ENCODE data around the gene ABLIM1. TPM values are rescaled to one million over a fixed set of nuclear protein-coding genes. Genes with fewer than 3 reads are reported as not detected.

The ABLIM1 gene
- total RNA-seq, 1 experiment from 2014 or later = 89.4 TPM

DNA sequence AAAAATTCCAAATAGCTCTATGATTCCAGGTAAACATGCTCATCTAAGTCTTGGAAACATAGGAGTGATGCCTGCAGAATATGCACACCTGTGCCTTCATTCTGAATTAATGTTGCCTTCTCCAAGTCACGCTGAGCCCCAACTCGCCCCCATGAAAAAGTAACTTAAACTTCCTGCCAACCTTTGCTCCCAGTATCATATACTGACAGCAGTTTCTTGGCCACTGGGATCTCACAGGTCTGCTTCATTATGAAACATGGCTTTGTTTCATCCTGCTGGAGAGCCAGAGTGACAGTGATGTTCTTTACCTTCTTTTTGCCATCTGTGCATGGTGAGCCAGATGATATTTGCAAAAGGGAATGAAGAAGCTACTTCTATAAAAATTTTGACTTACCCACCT is 34.9 kb downstream of the ABLIM1 start:
- no peak overlapping the region for H3K4me3 Mint-ChIP-seq (ENCODE audit: low read depth, unreplicated experiment)
- no TSS peak for BruUV-seq (replicated peaks)
- H3K27me3 Mint-ChIP-seq (ENCODE audit: unreplicated experiment) = no peaks in the 10 kb centered on the region
- TF ChIP-seq, protein P1, sequence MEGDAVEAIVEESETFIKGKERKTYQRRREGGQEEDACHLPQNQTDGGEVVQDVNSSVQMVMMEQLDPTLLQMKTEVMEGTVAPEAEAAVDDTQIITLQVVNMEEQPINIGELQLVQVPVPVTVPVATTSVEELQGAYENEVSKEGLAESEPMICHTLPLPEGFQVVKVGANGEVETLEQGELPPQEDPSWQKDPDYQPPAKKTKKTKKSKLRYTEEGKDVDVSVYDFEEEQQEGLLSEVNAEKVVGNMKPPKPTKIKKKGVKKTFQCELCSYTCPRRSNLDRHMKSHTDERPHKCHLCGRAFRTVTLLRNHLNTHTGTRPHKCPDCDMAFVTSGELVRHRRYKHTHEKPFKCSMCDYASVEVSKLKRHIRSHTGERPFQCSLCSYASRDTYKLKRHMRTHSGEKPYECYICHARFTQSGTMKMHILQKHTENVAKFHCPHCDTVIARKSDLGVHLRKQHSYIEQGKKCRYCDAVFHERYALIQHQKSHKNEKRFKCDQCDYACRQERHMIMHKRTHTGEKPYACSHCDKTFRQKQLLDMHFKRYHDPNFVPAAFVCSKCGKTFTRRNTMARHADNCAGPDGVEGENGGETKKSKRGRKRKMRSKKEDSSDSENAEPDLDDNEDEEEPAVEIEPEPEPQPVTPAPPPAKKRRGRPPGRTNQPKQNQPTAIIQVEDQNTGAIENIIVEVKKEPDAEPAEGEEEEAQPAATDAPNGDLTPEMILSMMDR (IDR thresholded peaks at IDR 0.05; ENCODE audit: unreplicated experiment) = no peak
- peak overlapping the region; percentile 50 for H3K27ac Mint-ChIP-seq (ENCODE audit: unreplicated experiment)
- H3K4me1 Mint-ChIP-seq (ENCODE audit: low read depth, unreplicated experiment) = peaks cover 59% of the 10 kb centered on the region
- peaks cover 5% of the 10 kb centered on the region for H3K36me3 Mint-ChIP-seq (ENCODE audit: insufficient read depth, unreplicated experiment)
- CTCF ChIA-PET = interaction anchor here (0.6 to 1.7 kb wide), 2 partner anchors 10 to 464 kb away, joined by 5 to 6 read pairs; no protein-coding TSS in a partner anchor
- intact Hi-C loops (cut with micrococcal nuclease; ENCODE audit: unreplicated experiment) = no loop called here
- DNase-seq = no peak
- peaks cover 2% of the 10 kb centered on the region for H3K9me3 Mint-ChIP-seq (ENCODE audit: low read depth, unreplicated experiment)

DNA sequence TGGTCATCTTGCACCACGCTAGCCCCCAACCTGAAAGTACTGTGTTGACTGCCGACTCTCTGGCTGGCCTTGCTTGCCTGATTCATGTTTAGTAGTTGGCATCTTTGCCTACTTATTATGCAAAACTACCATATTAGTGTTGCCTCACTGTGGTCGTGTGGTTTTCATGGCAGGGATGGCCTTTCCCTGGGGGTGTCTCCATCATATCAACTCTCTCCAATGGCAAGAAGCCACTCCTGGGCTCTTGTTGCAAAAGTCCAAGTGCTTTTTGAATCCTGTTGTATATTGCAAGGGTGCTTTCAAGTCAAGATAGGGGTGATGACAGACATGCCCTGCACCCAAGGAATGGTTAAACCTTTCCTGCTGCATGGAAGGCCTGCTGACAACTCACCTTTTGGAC is 39.4 kb downstream of the ABLIM1 start:
- TF ChIP-seq, protein P1 (IDR thresholded peaks at IDR 0.05; ENCODE audit: unreplicated experiment) = no peak
- Mint-ChIP-seq H3K4me3 (ENCODE audit: low read depth, unreplicated experiment) (no peak overlapping the region), H3K36me3 (ENCODE audit: insufficient read depth, unreplicated experiment) (peaks cover 5% of the 10 kb centered on the region), H3K9me3 (ENCODE audit: low read depth, unreplicated experiment) (peaks cover 2% of the 10 kb centered on the region), H3K4me1 (ENCODE audit: low read depth, unreplicated experiment) (peaks cover 42% of the 10 kb centered on the region), H3K27me3 (ENCODE audit: unreplicated experiment) (no peaks in the 10 kb centered on the region), H3K27ac (ENCODE audit: unreplicated experiment) (no peak overlapping the region)
- intact Hi-C loops (cut with micrococcal nuclease; ENCODE audit: unreplicated experiment) = no loop called here
- BruUV-seq (replicated peaks) = no TSS peak
- CTCF ChIA-PET = interaction anchor here (0.7 kb wide), 1 partner anchor 870 kb away, joined by 6 read pairs; no protein-coding TSS in a partner anchor
- DNase-seq = no peak

DNA sequence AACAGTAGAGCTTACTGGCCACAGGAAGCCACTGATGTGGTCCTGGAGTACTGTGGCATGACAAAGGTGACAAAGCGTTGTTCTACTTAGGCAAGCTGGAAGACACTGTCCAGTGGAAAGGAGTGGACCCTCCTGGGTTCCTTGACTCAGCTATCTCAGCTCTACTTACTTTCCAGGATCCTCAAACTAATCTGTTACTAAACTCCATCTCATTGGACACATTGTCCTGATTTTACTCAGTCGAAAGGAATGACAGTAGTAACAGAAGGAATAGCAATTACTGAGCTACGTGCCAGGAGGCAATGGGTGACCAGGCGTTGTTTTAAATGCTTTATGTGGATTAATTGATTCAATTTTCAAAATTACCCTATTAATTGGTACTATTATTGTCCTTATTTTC is 41.6 kb downstream of the ABLIM1 start:
- CTCF ChIA-PET = interaction anchor here (0.6 kb wide), 2 partner anchors 43 to 758 kb away, joined by 3 read pairs; no protein-coding TSS in a partner anchor
- DNase-seq = no peak
- peaks cover under 1% of the 10 kb centered on the region for H3K9me3 Mint-ChIP-seq (ENCODE audit: low read depth, unreplicated experiment)
- H3K27ac Mint-ChIP-seq (ENCODE audit: unreplicated experiment) = no peak overlapping the region
- peaks cover 43% of the 10 kb centered on the region for H3K4me1 Mint-ChIP-seq (ENCODE audit: low read depth, unreplicated experiment)
- intact Hi-C loops (cut with micrococcal nuclease; ENCODE audit: unreplicated experiment) = no loop called here
- H3K4me3 Mint-ChIP-seq (ENCODE audit: low read depth, unreplicated experiment) = no peak overlapping the region
- H3K27me3 Mint-ChIP-seq (ENCODE audit: unreplicated experiment) = no peaks in the 10 kb centered on the region
- BruUV-seq (replicated peaks) = no TSS peak
- no peaks in the 10 kb centered on the region for H3K36me3 Mint-ChIP-seq (ENCODE audit: insufficient read depth, unreplicated experiment)
- TF ChIP-seq, protein P1 (IDR thresholded peaks at IDR 0.05; ENCODE audit: unreplicated experiment) = no peak

DNA sequence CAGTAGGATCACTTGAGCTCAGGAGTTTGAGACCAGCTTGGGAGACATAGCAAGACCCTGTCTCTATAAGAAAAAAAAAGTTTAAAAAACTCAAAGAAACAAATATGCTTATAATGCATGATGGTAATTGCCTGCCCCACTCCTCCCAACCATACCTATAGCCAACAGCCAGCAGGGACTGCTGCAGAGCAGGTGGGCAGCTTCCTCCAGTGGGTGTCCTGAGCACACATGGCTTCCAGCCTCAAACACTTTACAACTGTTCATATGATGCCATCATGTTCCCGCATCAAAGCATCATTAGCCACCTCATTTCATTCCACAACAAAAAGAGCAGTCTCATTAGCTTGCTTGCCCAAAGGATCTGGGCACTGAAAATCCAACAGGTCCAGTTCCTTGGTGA is 42.0 kb downstream of the ABLIM1 start:
- H3K4me1 Mint-ChIP-seq (ENCODE audit: low read depth, unreplicated experiment) = peaks cover 43% of the 10 kb centered on the region
- CTCF ChIA-PET = no interaction called here
- BruUV-seq (replicated peaks) = no TSS peak
- H3K27ac Mint-ChIP-seq (ENCODE audit: unreplicated experiment) = no peak overlapping the region
- H3K9me3 Mint-ChIP-seq (ENCODE audit: low read depth, unreplicated experiment) = no peaks in the 10 kb centered on the region
- no peak for DNase-seq
- TF ChIP-seq, protein P1 (IDR thresholded peaks at IDR 0.05; ENCODE audit: unreplicated experiment) = no peak
- H3K36me3 Mint-ChIP-seq (ENCODE audit: insufficient read depth, unreplicated experiment) = no peaks in the 10 kb centered on the region
- no peak overlapping the region for H3K4me3 Mint-ChIP-seq (ENCODE audit: low read depth, unreplicated experiment)
- intact Hi-C loops (cut with micrococcal nuclease; ENCODE audit: unreplicated experiment) = no loop called here
- H3K27me3 Mint-ChIP-seq (ENCODE audit: unreplicated experiment) = no peaks in the 10 kb centered on the region
